ENCODE data around the gene TMEM248. TPM values are rescaled to one million over a fixed set of nuclear protein-coding genes. Genes with fewer than 3 reads are reported as not detected.

The TMEM248 gene
- total RNA-seq, 4 donors from 2014 or later = 68.5 to 113 (median 83.4) TPM

- no peaks in the 10 kb centered on the region for H3K27me3 ChIP-seq
- H3K4me1 ChIP-seq = no peaks in the 10 kb centered on the region
- no peak overlapping the region for H3K27ac ChIP-seq
- no peak for DNase-seq
- no peak for TF ChIP-seq POLR2A (IDR thresholded peaks at IDR 0.05)
- no peak for TF ChIP-seq CTCF (IDR thresholded peaks at IDR 0.05)
- H3K36me3 ChIP-seq = no peaks in the 10 kb centered on the region
- intact Hi-C loops (cut with DNase I; ENCODE audit: low total_unique reads) = no loop called here
- no peaks in the 10 kb centered on the region for H3K9me3 ChIP-seq
- no peak overlapping the region for H3K4me3 ChIP-seq
Observed at GRCh38 chr7:66899552-66900280, 21.3 kb upstream of the TMEM248 start.

- Histone ChIP-seq H3K9me3 (no peaks in the 10 kb centered on the region), H3K4me3 (no peak overlapping the region), H3K27ac (no peak overlapping the region), H3K27me3 (no peaks in the 10 kb centered on the region), H3K4me1 (no peaks in the 10 kb centered on the region), H3K36me3 (no peaks in the 10 kb centered on the region)
- intact Hi-C loops (cut with DNase I; ENCODE audit: low total_unique reads) = no loop called here
- no peak for DNase-seq
- TF ChIP-seq CTCF (IDR thresholded peaks at IDR 0.05) (no peak), POLR2A (IDR thresholded peaks at IDR 0.05) (no peak)
Observed at GRCh38 chr7:66901941-66902843, 18.8 kb upstream of the TMEM248 start.

GRCh38 chr7:66902844-66903180 lies 18.2 kb upstream of the TMEM248 start:
- Histone ChIP-seq H3K4me1 (no peaks in the 10 kb centered on the region), H3K27me3 (no peaks in the 10 kb centered on the region), H3K4me3 (no peak overlapping the region), H3K9me3 (no peaks in the 10 kb centered on the region), H3K36me3 (no peaks in the 10 kb centered on the region), H3K27ac (no peak overlapping the region)
- no peak for TF ChIP-seq POLR2A (IDR thresholded peaks at IDR 0.05)
- TF ChIP-seq CTCF (IDR thresholded peaks at IDR 0.05) = no peak
- DNase-seq = no peak
- intact Hi-C loops (cut with DNase I; ENCODE audit: low total_unique reads) = no loop called here

GRCh38 chr7:66903360-66904062 lies 17.5 kb upstream of the TMEM248 start:
- H3K9me3 ChIP-seq = no peaks in the 10 kb centered on the region
- H3K4me3 ChIP-seq = no peak overlapping the region
- TF ChIP-seq CTCF (IDR thresholded peaks at IDR 0.05) = no peak
- no peak for TF ChIP-seq POLR2A (IDR thresholded peaks at IDR 0.05)
- no peaks in the 10 kb centered on the region for H3K27me3 ChIP-seq
- DNase-seq = no peak
- intact Hi-C loops (cut with DNase I; ENCODE audit: low total_unique reads) = no loop called here
- no peaks in the 10 kb centered on the region for H3K36me3 ChIP-seq
- H3K27ac ChIP-seq = no peak overlapping the region
- no peaks in the 10 kb centered on the region for H3K4me1 ChIP-seq
